Fibroblast of skin of scalp (primary cell): Measurements from ENCODE around the gene DAAM2. TPM values are rescaled to one million over a fixed set of nuclear protein-coding genes. Genes with fewer than 3 reads are reported as not detected.

Experiments
- DNase-seq: peaks from one replicate; pipeline ENCODE4 v3.0.0-alpha.2; 2013
- polyA plus RNA-seq, 2 experiments: library from polyadenylated mRNA; unstranded; fragments of 120-200 nt; gene quantifications; one replicate each; pipeline ENCODE4 v1.2.1, GENCODE V29; 2013; ENCODE audit not compliant: insufficient read length in 2 of 2

DAAM2 gene
- polyA plus RNA-seq (2013, experiment 1 of 2; ENCODE audit: insufficient read length), result 81.8 TPM
- polyA plus RNA-seq (2013, experiment 2 of 2; ENCODE audit: insufficient read length), result 87.2 TPM

DNA sequence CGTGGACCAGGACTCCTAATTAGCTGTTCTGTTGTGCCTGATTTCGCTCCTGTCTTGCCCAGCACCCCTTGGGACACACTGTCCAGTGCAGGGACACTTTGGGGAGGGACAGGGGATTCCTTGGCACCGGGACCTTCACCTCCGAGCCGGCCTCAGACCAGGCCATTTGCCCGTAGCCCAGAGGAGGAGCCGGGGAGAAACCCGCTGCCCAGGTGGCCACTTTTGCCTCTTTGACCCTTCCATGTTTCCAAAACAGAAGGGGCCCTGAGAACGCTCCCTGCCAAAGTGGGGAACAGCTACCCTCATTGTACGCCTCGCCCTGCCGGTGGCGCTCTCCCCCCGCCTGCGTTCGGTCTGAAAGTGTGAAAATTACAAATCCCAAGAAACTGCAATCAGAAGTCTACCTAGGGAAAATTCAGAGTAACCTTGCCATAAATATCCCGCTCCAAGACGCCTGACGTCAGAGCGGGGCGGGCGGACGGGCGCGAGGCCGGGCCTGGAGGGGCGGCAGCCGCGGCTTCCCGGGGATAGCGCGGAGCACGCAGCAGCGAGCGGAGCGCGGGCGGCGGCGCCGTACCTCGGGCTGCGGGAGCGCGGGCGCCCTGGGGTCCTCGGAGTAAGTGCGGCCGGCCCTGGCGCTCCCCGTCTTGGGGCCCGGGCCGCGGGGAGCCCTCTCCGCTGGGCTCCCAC, at the start of gene DAAM2:
TSS of gene DAAM2 (plus strand) at position 527 of the 690 bp plus-strand sequence. CDS start 63,927 bp downstream, outside the sequence.
- DNase-seq, result peak; percentile 72

GRCh38 chr6:39746795-39747194, 45.4 kb upstream of the DAAM2 start:
- no peak for DNase-seq

GRCh38 chr6:39752835-39753724, 39.1 kb upstream of the DAAM2 start:
- no peak for DNase-seq

GRCh38 chr6:39753725-39754045, 38.5 kb upstream of the DAAM2 start:
- no peak for DNase-seq

DNA sequence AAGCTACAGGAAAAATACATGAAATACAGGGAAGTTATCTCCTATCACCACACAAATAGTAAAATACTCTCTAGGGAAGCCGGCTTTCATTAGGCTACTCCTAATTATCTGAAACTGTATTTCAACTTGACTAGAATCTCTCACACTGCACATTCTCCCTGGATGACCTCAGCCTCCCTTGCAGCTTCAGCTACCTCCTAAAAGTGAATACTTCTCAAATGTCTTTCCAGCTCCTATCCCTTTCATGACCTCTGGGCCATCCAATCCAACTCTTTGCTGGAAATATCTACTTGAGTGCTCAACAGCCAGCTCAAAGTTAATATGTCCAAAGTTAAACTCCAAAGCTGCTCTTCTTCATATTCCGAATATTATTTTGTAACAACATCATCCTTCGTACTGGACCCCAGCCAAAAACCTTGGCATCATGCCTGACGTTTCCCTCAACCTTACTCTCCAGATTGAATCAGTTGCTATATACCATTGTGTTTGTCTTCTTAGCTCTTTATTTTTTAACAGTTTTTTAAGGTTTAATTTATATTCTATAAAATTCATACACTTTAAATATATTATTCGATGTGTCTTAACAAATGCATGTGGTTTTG, 37.6 kb upstream of the DAAM2 start:
- DNase-seq, result no peak

- peak; percentile 36 for DNase-seq
Observed at GRCh38 chr6:39755231-39755630, 36.9 kb upstream of the DAAM2 start.

DNA sequence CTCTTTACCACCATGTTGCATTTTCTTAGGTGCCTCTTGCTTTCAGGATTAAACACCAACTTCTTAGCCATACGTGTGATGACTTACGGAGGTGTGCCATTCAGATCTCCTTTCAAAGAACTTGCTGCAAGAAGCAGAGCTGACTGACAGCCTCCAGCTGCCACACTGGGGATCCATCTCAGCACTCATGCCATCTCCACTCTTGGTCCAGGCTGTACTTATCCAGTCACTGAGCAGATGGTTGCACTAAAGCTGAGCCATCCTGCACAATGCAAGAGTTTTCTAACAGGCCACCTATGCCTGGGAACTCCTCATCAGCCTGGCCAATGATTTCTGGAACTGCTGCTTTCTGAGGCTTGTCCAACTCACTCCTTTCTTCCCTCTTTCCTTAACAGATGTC, 35.6 kb upstream of the DAAM2 start:
- DNase-seq, result no peak

GRCh38 chr6:39758905-39759605, 33.1 kb upstream of the DAAM2 start:
- no peak for DNase-seq

DNA sequence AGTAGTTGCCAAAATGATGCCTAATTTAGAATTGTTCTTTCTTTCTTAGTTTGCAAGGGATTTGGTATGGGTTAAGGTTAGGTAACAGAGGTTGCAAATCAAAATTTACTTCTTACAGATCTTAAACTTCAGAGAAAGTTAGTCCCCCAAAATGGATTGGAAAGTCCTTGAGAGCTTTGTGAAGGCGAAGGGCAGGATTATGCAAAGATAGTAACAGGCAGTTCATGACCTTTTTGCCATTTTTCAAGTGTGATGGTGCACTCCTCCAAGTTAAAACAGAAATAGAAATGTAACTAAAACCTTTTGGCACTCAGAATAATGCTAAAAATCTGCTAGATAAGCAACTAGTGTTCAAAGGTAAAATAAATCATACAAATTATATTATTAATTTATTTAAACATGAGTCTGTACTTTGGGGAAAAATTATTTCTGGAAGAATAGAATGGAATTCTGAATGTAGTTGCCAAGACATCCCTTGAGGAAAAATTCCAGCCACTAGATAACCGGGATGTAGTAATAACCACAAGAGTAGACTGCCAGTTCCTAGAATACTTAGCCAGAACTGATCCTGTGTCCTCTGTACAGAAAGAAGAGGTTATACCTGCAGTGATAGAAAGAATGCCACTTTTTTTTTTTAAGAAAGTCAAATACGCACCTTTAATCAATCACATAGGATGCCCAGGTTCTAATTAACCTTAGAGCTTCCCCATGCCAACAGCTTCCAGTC, 31.8 kb upstream of the DAAM2 start:
- DNase-seq, result no peak

- DNase-seq, result no peak
Observed at GRCh38 chr6:39765508-39766065, 26.6 kb upstream of the DAAM2 start.

- no peak for DNase-seq
Observed at GRCh38 chr6:39769012-39769411, 23.2 kb upstream of the DAAM2 start.

DNA sequence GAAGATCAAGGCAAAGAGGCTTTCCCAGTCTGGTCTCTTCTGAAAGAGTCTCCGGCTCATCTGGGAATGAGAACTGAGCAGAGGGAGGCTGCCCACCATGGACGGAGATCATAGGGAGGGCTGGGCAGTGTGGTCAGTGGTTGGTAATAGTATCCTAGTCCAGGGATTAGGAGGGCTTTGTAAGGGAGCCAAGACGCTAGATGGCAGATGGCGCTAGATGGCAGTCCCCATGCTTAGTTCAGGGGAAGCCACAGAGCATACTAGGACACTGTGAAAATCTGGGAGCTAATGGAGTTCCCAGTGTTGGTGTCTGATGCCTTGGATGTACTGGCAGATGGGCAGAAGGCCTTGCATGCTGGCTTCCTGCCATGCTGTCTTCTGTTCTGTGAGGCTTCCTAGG, 21.7 kb upstream of the DAAM2 start:
- no peak for DNase-seq

DNA sequence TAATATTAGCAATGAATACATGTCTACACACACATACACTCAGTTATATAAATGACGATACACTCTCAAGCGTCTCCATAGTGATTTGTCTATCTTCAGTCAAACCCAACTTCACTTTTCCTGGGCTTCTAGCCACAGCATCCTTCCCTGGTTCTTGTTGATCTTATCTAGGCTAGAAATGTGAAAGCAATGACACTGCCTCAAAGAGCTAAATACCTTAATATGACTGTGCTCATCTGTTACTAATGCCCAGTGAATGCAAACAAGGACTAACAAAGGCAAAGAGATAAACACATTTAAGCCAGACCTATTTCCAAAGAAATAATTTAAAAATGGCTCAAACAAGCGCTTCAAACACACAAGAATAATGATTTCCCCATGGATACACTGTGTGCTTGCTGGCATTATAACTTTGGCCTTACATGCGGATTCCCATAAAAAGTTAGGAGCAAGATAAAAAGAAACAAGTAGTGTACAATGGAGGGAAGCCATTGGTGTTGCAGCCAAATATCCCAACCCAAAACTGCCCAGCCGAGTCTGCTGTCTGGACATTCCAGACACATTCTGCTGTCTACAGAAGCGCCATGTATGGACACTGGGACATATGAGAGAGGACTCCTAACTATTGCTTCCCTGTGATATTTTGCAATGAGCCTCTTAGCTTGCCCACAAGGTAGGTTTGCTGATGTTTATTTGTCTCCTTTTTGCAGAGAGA, 19.5 kb upstream of the DAAM2 start:
- DNase-seq, result peak; percentile 57

DNA sequence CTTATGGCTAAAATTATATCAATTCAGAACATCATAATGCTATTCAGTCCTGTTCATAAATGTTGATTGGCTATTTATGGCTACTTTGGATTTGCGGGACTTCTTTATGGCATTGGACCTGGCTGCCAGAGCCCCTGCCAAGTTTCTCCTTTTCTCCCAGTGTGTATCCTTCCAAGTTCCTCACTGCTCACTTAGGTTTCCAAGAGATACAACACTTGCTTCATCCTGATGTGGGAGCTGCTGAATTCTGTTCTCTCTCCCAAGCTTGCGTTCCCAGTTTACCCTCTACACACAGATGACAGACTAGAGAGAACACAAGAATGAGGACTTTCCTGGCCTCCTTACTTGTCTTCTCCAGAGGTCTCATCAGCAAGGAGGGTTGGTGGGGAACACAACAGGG, 18.4 kb upstream of the DAAM2 start:
- DNase-seq, result no peak

DNA sequence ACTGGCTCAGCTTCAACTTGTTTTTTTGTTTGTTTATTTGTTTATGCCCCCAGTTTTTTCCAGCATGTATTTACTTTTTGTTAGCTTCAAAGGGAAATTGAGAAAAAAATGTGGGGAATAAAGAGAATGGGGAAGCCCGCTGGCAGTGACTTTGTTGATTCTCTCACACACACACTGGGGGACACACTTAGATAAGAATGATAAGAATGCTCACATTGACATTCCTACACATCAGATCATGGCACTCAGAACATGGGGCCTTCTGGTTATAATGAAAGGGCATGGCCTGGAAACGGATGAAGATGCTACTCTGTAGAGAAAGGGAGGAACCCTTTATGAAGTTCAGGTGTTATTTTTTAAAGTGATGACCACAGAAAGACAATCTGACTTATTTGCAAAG, 15.6 kb upstream of the DAAM2 start:
- peak; percentile 52 for DNase-seq

- DNase-seq, result no peak
Observed at GRCh38 chr6:39777218-39777617, 15.0 kb upstream of the DAAM2 start.

DNA sequence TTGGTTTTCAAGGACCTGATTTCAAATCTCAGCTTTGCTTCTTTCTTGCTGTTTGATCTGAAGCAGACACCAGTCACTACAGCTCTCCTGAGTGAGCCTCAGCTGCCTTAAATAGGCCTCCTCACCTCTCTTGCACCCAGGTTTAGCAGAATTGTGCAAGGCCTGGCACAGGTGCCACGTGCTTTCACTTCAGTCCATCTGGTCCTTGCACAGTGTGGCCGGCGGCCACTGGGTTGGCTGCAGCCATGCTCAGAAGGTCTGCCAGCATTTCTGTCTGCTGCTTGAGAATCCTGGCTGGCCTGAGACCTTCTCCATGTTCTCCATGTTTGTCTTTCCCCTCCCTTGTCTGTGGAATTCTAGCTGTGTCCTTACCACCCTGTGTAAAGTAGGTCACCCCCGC, 14.5 kb upstream of the DAAM2 start:
- DNase-seq, result no peak

- peak; percentile 86 for DNase-seq
Observed at GRCh38 chr6:39778581-39779255, 13.5 kb upstream of the DAAM2 start.

DNA sequence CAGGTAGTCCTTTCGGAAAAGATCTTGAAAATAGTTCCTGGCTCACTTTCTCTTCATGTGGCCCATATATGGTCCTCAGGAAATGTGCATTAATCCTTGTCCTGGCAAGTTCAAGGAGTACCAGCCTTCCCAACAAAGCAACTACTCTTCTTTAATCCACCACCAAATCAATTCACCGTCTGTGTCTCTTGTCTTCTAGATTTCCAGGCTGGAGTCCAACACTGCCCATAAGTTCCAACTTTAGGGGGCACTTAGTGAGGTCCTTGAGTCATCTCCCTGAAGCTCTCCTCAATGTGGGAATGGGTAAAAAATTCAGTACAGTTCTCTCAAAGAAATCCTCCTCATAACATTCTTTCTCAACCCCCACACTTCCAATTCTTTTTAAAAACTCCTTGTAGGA, 6.9 kb upstream of the DAAM2 start:
- peak; percentile 43 for DNase-seq

DNA sequence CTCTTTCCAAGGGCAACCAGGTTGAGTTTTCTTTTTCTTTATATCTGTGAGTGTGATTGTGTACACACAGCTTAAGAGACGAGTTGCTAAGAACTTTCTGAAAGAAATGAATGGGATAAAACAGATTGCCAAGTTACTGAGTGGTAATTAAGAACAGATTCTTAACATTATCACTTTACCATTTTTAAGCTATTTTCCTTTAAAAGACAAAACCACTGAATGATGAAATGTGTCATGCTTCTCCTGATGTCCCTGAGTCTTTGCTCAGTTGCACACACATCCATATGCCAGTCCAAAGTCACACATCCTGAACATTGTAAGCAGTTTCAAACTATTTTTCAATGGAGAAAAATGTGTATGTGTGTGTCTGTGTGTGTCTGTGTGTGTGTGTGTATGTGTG, 5.5 kb upstream of the DAAM2 start:
- peak; percentile 51 for DNase-seq

- no peak for DNase-seq
Observed at GRCh38 chr6:39787322-39787721, 4.9 kb upstream of the DAAM2 start.
